ENCODE measurements around the gene RBMS1. TPM values are rescaled to one million over a fixed set of nuclear protein-coding genes. Genes with fewer than 3 reads are reported as not detected.
"Not testable (repeated sequence)": the region's sequence is repeated elsewhere in the genome, so short reads cannot be mapped to it uniquely, and the experiment has no call there.

Gene RBMS1
- polyA plus RNA-seq, 4 donors, result 122 to 165 (median 151) TPM

DNA sequence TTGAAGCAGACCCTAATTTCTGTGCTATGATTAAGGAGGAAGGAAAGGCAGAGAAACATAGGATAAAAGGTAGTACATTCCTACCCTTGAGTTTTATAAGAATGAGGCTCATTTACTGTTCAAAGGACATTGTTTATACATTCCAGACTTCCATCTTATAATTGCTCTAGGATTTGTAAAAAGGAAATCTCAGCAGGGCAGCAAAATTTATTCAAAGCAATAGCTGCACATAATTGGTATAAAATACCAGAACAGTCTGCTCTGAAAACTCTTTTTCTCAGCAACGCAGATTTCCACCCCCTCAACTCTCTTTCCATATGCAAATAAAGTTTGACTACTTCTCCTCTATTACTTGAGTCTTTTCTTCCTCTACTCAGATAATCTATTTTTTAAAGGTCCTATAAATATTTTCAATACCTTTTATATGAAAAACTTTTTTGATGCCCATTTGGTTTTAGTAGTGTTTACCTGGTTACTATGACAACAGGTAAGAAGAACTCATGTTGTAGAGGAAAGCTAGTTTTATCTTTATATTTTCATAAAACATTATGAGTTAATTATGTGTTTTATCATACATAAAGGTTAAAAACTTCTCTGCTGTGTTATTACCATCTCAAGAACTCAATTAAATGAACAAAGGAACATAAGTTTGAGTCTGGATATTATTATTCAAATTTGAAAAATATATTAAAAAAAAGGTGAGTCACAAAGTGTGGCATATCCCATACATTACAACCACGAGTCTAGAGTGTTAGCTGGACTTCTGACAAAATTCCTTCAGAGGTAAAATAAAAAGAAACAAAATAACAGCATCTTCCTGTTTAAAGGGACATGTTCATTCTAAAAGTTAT, 19.9 kb downstream of the RBMS1 start:
- no peak for DNase-seq (ENCODE audit: low read depth in 4 of 4, low spot score in 3 of 4)

GRCh38 chr2:160472839-160473251, 20.8 kb downstream of the RBMS1 start:
- DNase-seq (ENCODE audit: low read depth in 4 of 4, low spot score in 3 of 4), result no peak

GRCh38 chr2:160471950-160472349, 21.7 kb downstream of the RBMS1 start:
- DNase-seq (ENCODE audit: low read depth in 4 of 4, low spot score in 3 of 4), result no peak

DNA sequence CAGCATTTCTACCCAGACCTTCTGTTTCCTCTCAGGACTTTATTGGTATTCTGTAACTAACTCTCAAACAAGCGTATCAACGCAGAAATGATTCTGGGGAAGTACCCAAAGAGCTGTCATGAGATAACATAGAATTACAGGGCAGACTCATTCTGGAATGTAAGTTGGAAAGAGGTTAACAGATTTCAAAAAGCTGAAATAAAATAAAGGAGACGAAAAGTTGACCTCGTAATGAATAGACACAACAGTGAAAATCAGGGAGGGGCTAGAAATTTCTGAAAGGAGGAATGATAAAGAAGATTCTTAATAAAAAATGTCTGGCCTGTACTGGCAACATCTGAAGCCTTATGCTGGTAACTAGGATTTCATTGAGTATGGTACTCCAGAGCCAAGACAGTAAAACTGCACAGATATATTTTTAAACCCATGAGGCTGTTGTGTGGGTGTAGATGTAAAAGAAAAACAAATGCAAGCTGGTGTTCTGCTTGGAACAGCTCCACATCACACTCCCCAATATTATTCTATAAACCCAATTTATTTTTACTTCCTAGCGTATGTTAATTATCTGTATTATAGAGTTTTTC, 23.9 kb downstream of the RBMS1 start:
- DNase-seq (ENCODE audit: low read depth in 4 of 4, low spot score in 3 of 4), result no peak

DNA sequence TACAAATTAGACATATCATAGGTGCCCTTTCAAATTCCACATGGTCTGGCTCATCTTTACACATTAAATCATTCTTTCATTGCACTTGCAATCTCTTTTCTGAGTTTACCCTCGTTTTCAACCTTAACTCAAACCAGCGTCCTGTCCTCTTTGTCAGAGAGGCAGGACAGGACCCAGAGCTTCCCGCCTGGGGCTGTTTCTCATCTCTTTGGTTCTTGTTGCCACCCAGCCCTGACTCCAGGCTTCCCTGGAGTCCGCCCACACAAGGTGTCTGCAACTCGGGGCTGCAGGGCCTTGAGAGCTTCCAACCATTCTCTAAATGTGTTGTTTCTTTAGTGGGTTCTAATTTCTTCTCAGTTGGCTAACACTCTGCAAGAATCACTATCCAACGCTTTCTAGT, 24.4 kb downstream of the RBMS1 start:
- DNase-seq (ENCODE audit: low read depth in 4 of 4, low spot score in 3 of 4), result no peak

DNA sequence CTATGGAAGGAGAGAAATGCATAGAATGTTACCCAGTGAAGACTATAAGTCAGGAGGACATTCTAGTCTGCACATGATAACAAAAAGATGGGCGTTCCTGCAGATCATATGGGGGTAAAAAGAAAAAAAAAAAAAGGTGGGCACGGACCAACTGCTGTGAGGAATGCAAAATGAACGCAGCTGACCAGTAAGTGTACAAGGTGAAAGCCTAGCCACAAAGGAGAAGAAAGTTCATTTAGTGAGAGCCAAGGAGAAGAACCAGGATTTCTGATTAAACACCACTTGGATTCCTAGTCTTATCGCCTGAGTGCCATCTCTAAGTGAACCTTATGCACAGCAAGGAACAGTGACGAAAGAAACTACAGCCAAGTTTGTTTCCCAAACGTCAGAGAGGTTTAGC, 26.5 kb downstream of the RBMS1 start:
- no peak for DNase-seq (ENCODE audit: low read depth in 4 of 4, low spot score in 3 of 4)

- no peak for DNase-seq (ENCODE audit: low read depth in 4 of 4, low spot score in 3 of 4)
Observed at GRCh38 chr2:160465406-160465805, 28.2 kb downstream of the RBMS1 start.

DNA sequence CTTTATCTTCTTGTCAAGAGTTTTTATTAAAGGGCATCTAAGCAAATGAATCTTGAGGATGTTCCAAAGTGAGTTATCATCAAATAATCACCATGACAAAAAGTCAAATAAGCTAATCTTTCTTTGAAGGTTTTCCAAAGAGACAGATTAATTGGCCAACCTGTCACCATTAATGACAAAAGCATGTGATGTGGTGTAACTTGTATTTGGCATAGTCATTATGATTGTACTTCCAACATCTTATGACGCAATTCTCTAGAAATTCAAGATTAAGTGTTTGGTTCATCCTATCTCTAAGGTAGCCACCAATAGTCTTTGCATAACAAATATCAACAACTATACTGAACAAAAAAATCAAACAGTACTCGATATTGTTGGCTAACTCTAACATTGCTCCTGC, 28.6 kb downstream of the RBMS1 start:
- DNase-seq (ENCODE audit: low read depth in 4 of 4, low spot score in 3 of 4), result no peak

DNA sequence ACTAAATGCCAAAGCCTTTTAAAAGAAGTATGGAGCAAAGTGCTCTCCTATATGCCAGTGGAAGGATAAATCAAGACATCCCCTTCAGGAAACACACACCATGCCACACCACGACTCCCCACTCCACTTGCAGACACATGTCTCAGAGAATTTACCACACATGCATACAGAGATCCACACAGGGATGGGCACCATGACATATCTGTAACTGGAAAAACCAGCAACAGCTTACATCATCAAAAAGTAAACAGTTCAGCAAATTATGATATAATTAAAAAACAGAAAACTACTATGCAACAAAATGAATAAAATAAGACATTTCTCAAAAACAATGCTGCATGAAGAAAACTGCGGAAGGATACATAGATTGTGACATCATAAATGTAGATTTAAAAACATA, 29.6 kb downstream of the RBMS1 start:
- DNase-seq (ENCODE audit: low read depth in 4 of 4, low spot score in 3 of 4), result no peak

GRCh38 chr2:160463245-160463644, 30.4 kb downstream of the RBMS1 start:
- DNase-seq (ENCODE audit: low read depth in 4 of 4, low spot score in 3 of 4), result no peak

- DNase-seq (ENCODE audit: low read depth in 4 of 4, low spot score in 3 of 4), result no peak
Observed at GRCh38 chr2:160460333-160460731, 33.3 kb downstream of the RBMS1 start.

DNA sequence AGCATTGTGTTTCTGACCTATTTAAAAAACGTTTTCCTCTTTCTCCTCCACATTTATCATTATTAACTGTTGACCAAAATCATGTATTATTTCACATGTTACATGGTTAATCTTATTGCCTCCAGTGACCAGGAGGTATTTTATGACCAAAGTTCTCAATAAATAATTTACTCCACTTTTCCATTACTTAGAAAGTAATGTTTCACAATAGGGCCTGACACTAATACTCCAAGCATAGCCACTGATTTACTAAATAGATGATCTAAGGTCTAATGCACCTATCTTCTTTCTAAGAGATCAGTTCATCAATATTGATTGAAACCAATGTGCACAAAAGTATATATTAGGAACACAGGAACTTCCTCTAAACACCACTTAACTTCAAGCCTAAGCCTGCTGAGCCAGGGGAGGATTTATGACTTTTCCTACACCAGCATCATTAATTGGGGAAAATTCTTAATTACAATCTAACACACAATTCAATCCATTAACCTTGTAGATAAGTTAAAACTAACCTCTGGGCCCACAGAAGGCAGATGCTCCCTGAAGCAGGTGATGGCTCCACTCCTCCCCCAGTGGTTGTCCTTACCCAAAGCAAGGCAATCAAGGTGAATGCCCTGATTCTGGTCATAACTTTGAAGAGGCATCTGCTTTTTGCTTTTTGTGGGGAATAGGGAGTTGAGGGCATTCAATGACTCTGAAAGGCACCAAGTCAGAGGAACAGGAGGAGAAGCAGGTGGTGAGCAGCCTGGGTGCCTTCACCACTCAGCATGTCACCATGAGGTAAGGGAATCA, 33.9 kb downstream of the RBMS1 start:
- no peak for DNase-seq (ENCODE audit: low read depth in 4 of 4, low spot score in 3 of 4)

DNA sequence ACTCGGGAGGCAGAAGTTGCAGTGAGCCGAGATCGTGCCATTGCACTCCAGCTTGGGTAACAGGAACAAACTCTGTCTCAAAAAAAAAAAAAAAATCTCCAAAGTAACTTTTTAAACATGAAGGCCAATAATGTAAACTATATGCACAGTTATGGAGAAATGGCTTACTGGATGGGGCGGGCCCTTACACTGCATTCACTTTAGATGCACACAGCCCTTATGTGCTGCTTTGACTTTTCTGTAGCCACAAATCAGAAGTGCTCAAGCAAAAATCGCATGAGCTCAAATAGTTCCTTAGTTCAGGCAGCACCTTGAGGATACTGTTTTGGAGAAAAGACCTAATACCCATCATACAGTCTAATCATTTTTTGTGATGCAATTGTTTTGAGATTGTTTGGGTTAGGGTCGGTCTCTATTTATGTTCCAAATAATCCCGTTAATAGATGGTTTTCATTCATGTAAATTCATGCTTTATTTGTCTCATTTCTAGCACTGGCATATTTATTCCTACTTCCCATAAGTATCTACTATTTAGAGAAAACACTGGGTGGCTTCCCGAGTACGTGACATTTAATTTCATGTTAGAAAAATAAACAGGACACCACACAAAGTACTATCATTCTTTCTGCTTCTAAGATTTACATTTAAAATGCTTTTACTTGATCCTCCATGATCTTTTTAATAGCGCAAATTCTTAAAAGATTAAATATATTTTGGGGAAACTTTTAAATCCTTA, 34.7 kb downstream of the RBMS1 start:
- no peak for DNase-seq (ENCODE audit: low read depth in 4 of 4, low spot score in 3 of 4)

DNA sequence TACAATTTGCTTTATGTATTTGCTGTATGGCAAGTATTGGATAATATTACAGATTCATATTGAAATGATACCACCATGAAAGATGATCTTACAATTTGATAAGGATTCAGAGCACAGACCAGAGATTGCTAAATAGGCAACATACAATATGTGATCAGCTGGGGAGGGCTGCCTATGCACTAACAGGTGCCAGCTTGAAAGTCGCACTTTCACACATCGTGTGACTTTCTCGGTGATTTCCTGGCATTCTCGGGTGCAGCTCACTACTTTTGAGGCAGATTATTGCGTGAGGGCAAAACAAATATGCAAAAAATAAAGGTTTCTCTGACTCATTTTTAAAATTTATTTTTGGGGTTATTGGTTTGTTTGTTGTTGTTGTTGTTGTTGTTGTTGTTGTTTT, 36.0 kb downstream of the RBMS1 start:
- DNase-seq (ENCODE audit: low read depth in 4 of 4, low spot score in 3 of 4), result no peak

- no peak for DNase-seq (ENCODE audit: low read depth in 4 of 4, low spot score in 3 of 4)
Observed at GRCh38 chr2:160454070-160454797, 39.4 kb downstream of the RBMS1 start.

DNA sequence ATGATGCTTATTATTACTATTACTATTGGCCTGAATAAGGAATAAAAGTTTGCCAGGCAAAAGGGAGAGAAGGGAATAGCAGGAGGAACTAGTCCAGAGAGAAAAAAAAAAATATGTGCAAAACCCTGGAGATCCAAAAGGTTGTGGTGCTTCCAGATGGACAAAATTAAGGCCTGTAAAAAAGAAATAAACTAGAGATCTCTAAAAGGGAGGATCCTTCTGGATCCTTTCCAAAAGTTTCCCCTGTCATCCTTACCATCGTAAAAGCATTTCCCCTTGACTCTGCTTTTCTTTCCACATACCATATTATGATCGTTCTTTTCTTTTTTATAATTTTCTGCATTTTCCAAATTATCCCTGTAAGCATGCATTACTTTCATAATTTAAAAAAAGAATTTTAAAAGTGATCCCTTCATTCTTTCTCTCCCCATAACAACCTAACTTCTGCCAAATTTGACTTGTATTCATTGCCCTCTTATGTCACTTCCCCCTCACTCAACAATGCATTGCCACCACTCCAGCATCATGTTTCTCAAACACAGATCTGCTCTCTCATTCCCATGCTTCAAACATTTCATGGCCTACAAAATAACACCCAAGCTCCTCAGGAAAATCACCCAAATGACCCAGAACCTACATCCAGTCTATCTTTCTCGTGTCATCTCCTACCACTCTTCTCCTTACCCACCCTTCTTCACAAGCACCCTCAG, 40.3 kb downstream of the RBMS1 start:
- DNase-seq (ENCODE audit: low read depth in 4 of 4, low spot score in 3 of 4), result no peak

- DNase-seq (ENCODE audit: low read depth in 4 of 4, low spot score in 3 of 4), result no peak
Observed at GRCh38 chr2:160450486-160450885, 43.1 kb downstream of the RBMS1 start.

DNA sequence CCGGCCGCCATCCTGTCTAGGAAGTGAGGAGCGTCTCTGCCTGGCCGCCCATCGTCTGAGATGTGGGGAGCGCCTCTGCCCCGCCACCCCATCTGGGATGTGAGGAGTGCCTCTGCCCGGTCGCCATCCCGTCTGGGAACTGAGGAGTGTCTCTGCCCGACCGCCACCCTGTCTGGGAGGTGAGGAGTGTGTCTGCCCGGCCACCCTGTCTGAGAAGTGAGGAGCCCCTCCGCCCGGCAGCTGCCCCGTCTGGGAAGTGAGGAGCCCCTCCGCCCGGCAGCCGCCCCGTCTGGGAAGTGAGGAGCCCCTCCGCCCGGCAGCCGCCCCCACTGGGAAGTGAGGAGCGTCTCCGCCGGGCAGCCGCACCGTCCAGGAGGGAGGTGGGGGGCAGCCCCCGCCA, 44.8 kb downstream of the RBMS1 start:
- not testable (repeated sequence) for DNase-seq (ENCODE audit: low read depth in 4 of 4, low spot score in 3 of 4)

DNA sequence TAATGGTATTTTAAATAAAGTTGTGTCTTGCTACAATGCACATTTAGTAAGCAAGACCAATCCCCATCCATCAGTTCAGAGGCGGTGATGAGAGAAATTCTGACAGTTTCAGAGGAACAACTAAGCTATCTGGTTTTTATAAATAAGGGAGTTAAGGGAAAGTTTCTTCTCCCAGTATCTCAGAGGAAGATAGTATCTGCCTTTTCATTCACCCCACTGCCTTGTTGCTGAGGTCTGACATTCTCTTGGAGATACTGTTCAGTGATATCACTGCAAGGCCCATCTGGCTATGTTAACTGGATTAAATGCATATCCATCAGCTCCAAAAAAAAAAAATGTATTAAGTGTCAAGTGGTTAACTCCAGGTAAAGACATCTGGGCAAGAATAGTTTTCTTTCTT, 47.9 kb downstream of the RBMS1 start:
- DNase-seq (ENCODE audit: low read depth in 4 of 4, low spot score in 3 of 4), result no peak

DNA sequence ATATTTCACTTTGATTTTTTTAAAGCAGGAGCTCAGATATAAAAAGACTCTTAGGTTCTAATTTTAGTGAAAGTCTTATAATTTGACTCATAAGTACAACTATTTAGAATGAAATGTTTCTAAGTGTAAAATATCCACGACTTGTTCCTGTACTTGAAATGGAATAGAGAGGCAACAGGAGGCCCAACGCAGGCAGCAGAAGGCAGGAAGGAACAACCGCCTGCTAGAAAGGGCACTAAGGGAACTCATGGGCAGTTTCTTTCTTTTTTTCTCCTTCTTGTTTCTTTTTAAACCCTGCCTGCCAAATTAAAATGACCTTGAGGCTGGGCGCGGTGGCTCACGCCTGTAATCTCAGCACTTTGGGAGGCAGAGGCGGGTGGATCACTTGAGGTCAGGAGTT, 51.0 kb downstream of the RBMS1 start:
- no peak for DNase-seq (ENCODE audit: low read depth in 4 of 4, low spot score in 3 of 4)
